GM18520 (cell line): ENCODE results near the gene NAV3.
"Not testable (repeated sequence)": the region's sequence is repeated elsewhere in the genome, so short reads cannot be mapped to it uniquely, and the experiment has no call there.

Experiments used
- ATAC-seq: cut with Tn5 transposase; IDR thresholded peaks from one replicate; pipeline ENCODE4 v1.9.1; 2021; ENCODE audit not compliant: unreplicated experiment

Gene NAV3

DNA sequence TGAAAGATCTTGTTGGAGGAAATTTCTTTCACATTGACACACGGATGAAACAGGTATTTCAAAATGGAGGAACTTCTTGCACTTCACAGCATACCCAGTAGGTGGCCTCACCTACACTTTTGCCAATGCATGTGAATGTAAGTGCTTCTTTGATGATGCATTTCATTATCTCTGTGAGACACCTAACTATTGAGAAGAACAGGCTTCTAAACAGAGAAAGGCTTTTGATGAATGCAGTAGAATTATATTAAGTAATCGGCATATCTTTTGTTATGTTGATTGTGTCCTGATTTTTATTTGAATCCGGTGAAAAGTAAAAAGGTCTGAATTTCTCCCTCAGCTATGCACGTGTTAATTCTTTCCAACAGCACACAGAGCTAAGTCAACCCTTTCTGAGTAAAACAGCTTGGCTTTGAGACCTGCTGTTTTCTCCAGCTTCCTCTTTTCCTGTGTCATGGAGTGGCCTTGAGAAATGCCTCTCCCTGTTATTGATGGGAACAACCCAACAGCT lies 399.0 kb downstream of the NAV3 start:
- peak; percentile 98 for ATAC-seq

DNA sequence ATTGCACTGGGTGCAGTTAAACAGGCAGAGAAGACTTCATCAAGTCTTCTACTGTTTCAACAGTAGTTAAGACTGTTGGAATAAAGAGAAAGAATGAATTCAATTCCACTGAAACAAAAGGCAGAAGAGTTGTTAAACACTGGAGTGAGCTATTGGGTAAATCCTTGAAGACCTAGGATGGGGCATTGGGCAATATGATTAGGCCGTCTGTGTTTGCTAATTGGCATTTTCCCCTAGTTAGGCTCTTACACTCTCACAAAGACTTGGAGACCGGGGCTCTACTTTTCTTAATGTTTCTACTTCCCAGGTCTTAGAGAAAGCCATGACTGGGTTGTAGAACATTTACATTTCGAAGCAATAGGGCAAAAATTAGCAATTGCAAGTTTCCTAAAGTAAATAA lies 402.1 kb downstream of the NAV3 start:
- ATAC-seq = no peak

DNA sequence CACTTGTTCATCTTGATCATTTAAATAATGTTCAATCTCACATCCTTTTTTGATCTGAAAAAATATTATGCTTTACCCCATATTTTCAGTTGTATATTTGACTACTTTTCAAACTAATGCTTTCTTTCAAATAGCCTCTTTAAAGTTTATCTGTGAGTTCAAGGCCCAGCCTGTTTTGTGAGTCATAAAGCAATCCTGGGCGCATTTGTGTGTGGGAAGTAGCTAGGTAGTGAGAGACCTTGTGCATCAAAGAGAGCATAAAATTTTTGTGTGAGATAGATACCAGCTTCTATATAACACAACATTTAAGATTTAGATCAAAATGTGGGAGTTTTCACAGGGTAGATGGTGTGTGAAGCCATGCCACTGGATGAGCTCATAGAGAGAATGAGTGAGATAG lies 405.6 kb downstream of the NAV3 start:
- ATAC-seq = no peak

DNA sequence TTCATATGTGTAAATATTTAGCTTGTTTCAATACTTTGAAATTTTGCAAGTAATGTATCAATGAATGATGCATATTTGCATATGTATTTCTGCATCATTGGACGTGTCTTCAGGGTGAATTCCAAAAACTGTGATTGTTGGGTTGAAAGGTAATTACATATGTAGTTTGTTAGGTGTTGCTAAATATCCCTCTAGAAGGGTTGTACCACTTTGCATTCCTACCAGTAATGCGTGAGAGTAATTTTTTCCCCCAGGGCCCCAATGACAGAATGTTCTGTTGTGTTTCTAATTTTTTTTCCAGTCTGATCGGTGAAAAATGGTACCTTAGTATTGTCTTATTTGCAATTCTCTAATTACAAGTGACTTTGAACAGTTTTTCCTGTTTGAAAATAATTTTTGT lies 408.9 kb downstream of the NAV3 start:
- ATAC-seq = no peak

DNA sequence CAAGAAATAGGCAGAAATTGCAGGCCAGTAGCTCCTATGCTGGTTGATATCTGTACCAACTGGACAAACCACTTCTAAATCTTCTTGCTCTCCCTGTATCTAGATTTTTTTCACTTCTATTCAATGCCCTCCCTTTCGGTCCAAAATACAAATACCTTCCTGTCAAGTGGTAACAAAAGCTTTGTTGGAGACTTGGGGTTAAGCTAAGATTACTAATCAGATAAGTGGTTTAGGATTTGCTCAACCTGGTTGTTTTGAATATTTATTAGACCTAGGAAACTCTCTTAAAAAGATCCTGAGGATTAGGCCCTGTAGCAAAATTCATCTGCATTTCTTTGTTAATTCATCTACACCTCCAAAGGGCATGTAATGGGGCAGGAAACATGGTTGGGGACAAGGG lies 410.1 kb downstream of the NAV3 start:
- ATAC-seq = no peak

DNA sequence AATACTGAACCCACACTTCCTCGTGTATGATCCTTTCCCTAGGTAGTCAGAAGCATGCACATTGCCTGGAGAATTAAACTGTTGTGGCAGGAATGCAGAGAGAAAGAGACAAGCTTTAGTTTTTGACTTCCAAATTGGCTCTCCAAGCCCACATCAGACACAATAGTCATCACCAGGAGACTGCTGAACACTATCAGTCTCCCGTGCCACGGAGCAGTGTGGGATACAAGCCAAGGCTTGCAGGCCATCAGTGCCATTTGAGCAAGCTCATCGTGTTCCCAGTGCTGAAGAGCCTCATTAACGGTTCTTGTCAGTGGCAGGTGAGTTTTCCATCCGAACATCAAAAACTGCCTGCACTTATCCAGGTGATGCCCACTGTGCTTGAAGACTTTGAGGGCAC lies 410.8 kb downstream of the NAV3 start:
- ATAC-seq = no peak

DNA sequence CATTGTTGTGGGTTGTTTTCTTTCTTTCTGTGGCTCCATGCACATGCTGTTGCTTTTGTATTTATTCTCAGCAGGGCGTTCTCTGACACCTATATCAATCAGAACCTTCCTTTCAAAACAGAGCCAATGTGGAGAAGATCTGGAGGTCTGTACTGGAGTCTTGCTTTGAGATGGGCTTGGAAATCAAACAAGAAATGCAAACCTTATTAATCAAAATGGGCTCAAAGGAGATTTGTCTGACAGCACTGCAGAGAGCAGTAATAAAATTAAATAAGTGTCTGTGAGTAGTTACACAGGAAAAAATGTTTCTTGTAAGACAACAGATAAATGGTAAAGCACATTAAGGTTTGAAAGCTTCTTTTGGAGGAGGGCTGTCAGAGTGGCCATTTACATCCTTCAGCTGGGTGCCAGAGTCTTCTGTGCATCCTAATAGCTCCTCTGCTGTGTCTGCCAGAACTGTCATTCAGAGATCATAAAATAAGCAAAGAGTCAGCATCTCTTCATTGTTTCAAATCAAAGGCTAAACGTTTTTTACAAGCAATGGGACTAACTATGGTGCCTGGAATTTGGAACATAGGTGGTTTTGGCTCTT lies 414.3 kb downstream of the NAV3 start:
- ATAC-seq = no peak

DNA sequence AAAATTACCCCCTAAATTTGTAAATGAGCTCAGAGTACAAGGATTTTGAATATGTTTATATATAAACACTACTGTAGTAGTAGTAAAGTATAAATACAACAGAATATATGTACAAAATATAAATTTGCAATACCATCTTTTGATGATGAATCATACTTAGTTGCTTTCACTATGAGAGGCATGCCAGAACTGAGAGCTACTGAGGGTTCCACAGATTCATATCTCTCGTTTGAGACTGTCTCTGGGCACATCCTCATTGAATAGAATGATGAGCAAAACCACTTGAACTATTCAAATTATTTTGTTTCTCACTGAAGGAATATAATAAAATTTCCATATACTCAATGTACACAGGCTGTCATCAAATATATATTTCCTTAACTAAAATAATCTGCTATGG lies 417.6 kb downstream of the NAV3 start:
- ATAC-seq = no peak

DNA sequence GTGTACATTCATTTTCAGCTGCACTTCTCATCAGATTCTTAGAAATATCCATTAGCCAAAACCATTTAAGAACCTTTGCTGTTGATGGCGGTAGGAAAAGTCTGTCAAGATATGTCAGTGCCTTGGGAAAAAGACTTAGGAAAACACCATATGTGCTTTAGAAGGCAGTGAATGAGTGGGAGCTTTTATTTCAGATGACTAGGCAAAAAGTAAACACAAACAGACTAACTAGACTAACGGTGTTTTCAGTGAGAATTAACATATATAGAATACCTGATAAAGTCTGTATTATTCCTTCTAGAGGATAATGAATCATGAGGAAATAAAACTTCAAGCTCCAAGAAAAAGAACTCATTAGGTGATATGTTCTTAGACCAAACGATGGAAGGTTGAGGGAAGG lies 418.9 kb downstream of the NAV3 start:
- no peak for ATAC-seq

DNA sequence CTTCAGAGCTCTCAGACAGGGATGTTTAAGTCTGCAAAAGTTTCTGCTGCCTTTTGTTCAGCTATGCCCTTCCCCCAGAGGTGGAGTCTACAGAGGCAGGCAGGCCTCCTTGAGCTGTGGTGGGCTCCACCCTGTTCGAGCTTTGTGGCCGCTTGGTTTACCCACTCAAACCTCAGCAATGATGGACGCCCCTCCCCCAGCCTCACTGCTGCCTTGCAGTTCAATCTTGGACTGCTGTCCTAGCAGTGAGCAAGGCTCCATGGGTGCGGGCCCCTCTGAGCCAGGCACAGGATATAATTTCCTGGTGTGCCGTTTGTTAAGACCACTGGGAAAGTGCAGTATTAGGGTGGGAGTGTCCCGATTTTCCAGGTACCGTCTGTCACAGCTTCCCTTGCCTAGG lies 427.0 kb downstream of the NAV3 start:
- ATAC-seq = not testable (repeated sequence)

DNA sequence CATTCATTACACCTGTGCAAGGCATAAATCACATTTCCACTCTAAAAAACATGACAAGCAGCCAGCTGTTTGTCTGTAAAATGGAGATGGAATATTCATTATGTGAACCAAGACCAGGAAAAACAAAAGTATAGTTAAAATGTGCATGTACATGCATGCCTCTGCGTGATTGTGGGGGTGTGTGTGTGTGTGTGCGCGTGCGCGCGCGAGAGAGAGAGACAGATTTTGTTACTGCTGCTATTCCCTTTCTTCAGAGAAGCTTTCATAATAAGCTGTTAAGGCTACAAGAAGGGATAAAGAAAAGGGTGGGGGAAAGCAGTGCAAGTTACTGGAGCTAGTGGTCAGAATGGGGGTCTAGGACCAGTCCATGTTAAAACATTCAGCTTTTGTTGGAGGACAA lies 430.3 kb downstream of the NAV3 start:
- ATAC-seq = no peak

DNA sequence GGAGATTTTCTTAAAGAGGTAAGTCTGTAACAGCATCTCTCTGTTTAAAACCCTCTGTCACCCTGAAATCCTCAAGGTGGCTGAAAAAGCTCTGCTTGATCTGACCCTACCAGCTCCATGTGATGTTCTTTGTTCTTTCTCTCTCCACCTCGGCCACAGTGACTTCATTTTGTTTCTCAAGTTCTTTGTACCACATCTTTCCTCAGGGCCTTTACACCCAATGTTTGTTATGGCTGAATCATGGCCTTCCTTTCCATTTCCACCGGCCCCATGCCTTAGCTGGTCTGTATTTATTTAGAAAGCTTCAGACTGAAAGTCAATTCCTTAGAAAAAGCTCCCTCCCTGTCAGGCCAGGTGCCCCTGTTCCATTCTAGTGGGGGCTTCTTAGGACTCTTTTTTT lies 431.2 kb downstream of the NAV3 start:
- ATAC-seq = no peak
